Measurements from ENCODE around the gene ACAA1.

- TF ChIP-seq CTCF (conservative IDR thresholded peaks at IDR 0.05; ENCODE audit: low read depth, low read length) (no peak), EZH2 (IDR thresholded peaks at IDR 0.05; ENCODE audit: borderline replicate concordance, low read depth, low read length, poor library complexity, severe bottlenecking) (no peak)
These were observed 4.4 kb upstream of the ACAA1 start for GRCh38 chr3:38141173-38141951.

Measured in A673 (cell line).